ENCODE measurements around the gene ACSL3.

DNA sequence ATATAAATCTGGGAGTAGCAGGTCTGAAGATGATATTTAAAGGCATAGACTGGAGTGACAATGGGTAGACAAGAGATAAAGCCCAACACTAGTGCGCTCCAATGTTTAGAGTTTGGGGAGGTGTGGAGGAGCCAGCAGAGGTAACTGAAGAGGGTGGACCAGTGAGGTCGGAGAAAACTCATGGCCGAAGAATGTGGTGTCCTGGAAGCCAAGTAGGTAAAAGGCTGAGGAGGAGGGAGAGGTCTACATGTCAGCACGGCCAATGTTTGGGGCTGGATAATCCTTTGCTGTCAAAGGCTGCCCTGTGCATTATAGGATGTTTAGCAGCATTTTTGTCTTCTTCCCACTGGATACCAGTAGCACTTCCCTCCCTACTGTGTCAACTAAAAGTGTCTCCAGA lies 112.4 kb downstream of the ACSL3 start:
- TF ChIP-seq, protein P1, sequence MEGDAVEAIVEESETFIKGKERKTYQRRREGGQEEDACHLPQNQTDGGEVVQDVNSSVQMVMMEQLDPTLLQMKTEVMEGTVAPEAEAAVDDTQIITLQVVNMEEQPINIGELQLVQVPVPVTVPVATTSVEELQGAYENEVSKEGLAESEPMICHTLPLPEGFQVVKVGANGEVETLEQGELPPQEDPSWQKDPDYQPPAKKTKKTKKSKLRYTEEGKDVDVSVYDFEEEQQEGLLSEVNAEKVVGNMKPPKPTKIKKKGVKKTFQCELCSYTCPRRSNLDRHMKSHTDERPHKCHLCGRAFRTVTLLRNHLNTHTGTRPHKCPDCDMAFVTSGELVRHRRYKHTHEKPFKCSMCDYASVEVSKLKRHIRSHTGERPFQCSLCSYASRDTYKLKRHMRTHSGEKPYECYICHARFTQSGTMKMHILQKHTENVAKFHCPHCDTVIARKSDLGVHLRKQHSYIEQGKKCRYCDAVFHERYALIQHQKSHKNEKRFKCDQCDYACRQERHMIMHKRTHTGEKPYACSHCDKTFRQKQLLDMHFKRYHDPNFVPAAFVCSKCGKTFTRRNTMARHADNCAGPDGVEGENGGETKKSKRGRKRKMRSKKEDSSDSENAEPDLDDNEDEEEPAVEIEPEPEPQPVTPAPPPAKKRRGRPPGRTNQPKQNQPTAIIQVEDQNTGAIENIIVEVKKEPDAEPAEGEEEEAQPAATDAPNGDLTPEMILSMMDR (IDR thresholded peaks at IDR 0.05), result no peak
- TF ChIP-seq EP300 (IDR thresholded peaks at IDR 0.05; ENCODE audit: low read depth), result no peak
- no peak for TF ChIP-seq POLR2A (IDR thresholded peaks at IDR 0.05)
- no peak for TF ChIP-seq POLR2AphosphoS5 (IDR thresholded peaks at IDR 0.05)

All from transverse colon (tissue), 4 donors.